K562 treated with DMSO at 1 percent for 24 hours (cell line): ENCODE data around the gene KIAA1191. TPM values are rescaled to one million over a fixed set of nuclear protein-coding genes. Genes with fewer than 3 reads are reported as not detected.

ENCODE experiments used
- total RNA-seq: library from RNA; unstranded; fragments of 300-600 nt; gene quantifications from 2 replicates; pipeline ENCODE4 v1.2.3, GENCODE V29; 2022; ENCODE audit warnings: low read depth; ENCODE audit not compliant: insufficient read depth

Gene KIAA1191, protein sequence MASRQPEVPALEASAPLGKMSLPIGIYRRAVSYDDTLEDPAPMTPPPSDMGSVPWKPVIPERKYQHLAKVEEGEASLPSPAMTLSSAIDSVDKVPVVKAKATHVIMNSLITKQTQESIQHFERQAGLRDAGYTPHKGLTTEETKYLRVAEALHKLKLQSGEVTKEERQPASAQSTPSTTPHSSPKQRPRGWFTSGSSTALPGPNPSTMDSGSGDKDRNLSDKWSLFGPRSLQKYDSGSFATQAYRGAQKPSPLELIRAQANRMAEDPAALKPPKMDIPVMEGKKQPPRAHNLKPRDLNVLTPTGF
- 61.4 and 66.3 TPM in 2 replicates for total RNA-seq

DNA sequence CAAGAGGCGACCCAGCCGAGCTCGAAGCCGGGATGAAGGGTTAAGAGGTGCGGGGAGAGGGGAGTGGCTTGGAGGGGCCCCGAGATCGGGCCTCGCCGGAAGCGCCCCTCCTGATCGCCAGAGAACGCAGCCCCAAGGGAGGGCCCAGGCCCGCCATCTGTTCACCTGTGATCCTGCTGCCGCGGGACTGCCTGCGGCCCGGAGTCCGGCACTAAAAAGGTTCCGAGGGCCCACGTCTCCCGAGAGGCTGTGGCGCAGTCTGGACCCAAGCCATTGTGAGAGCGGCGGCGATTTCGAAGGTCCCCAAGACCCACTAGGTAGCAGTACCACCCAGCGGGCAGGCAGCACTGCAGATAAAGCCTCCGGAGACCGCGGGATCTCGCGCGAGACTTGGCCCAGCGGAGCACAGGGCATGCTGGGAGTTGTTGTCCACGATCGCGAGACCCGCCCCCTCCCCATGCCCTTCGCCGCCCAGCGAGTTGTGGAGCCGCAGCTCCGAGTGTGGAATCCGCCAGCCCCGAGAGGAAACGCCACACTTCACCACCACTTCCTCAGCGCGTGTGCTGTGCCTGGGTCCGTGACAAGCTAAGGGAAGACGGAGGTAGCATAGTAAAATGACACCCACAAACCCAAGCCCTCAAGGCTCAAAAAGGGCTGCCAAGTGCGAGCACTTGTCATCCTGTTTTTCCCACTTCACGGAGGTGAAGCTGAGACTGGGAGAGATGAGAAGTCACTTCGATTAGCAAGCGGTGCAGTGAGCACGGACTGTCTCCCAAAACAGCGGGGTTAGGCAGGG is at the start of gene KIAA1191:
TSS of gene KIAA1191 (minus strand) at position 328 of the 796 bp plus-strand sequence. CDS start 2,256 bp downstream, outside the sequence.

DNA sequence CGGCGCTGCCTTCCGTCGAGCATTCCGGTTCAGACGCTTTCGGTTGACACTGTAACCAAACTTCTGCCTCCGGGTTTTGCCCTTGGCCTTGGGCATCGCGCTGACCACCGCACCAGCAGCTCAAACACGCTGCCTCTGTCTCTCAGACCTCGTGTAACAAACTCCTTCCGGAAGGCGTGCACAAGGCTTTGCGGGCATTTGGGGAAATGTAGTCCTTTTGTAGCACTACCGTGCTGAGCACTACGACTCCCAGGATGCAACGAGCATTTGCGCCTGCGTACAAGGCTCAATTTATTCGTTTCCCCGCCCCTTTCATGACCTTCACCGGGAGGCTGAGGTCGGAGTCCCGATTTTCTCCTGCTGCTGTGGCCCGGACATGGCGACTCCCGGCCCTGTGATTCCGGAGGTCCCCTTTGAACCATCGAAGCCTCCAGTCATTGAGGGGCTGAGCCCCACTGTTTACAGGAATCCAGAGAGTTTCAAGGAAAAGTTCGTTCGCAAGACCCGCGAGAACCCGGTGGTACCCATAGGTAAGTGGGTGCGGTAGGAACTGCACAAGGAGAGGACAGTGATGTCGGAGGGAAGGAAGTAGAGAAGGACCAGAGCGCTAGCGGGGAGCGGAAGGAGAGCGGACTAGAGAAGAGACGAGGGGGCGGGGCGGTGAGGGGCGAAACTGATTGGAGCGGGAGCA is 27.0 kb upstream of the KIAA1191 start, which contains the start of the genes HIGD2A and NOP16:
TSS of gene HIGD2A (plus strand) at position 308 of the 691 bp plus-strand sequence. CDS start at position 377, 69 bp downstream.
TSS of gene NOP16 (minus strand) at position 155 of the 691 bp plus-strand sequence. CDS start at position 96, 59 bp downstream.

DNA sequence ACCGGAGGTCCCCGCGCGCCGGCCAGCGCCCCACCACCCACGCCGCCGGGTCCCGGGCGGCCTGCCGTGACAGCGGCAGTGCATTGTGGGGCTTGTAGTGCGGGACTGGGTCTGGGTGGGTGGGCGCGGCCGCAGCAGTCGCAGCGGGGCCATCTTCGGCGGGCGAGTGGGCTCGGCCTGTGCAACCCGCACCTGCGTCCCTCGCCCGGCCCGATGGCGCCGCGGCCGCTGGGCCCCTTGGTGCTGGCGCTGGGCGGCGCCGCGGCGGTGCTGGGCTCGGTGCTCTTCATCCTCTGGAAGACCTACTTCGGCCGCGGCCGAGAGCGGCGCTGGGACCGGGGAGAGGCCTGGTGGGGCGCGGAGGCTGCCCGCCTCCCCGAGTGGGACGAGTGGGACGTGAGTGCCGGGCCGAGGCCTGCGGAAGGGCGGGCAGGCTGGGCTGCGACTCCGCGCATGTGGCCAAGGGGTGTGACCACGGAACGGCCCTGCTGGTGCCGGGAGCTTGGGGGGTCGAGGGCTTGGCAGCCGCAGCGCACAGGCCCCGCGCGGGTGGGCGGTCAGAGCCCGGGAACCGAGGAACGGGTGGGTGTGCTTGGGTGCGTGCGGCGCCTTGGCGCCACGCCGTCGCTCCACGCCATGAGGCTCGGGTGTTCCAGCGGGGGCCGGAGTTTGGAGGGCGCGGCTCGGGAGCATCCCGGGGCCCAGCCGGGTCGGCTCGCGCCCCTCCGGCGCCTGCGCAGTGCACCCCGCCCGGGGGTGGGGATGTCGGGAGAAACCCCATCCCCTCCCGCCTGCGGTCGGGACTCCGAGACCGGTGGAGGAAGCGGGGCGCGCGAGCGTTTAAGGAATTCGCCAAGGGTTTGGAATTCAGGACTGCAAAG is 4.0 kb upstream of the KIAA1191 start, which contains the start of gene ARL10:
TSS of gene ARL10 (plus strand) at position 137 of the 881 bp plus-strand sequence. CDS start at position 214, 77 bp downstream.

Other genes with a start within 250 kb of the KIAA1191 start
- gene SIMC1, start 123.3 kb downstream of the KIAA1191 start, total RNA-seq: 13.7 and 14.4 TPM in 2 replicates
- 0.06 TPM in 1 of 2 replicates, not detected in the other for gene ARL10, start 3.7 kb upstream of the KIAA1191 start, total RNA-seq
- gene NOP16, start 26.8 kb upstream of the KIAA1191 start, total RNA-seq: 16.8 and 17.2 TPM in 2 replicates
- 379 and 402 TPM in 2 replicates for gene HIGD2A, start 27.0 kb upstream of the KIAA1191 start, total RNA-seq
- gene CLTB, start 54.8 kb upstream of the KIAA1191 start, total RNA-seq: 103 and 104 TPM in 2 replicates
- 24.1 and 25.6 TPM in 2 replicates for gene FAF2, start 86.6 kb upstream of the KIAA1191 start, total RNA-seq
- gene RNF44, start 175.6 kb upstream of the KIAA1191 start, total RNA-seq: 39.7 and 43.9 TPM in 2 replicates
- gene CDHR2, start 187.6 kb upstream of the KIAA1191 start, total RNA-seq: 0.07 and 0.13 TPM in 2 replicates
- gene GPRIN1, start 248.4 kb upstream of the KIAA1191 start, total RNA-seq: 8.0 and 9.3 TPM in 2 replicates